Activated T-cell treated with anti-CD3 and anti-CD28 coated beads, Interleukin-2, amount 50 U/mL, for 72 hours (primary cell): ENCODE data around the gene MAP3K5. TPM values are rescaled to one million over a fixed set of nuclear protein-coding genes. Genes with fewer than 3 reads are reported as not detected.

Experiments
- ATAC-seq, 2 donors: fragments of 150-1000 bp; cut with Tn5 transposase; replicated peaks in 1 of 2; 2 replicates each; pipeline ENCODE4 v1.10.0; 2021; ENCODE audit warnings: moderate library complexity in 2 of 2, mild to moderate bottlenecking in 1 of 2
- DNase-seq, 2 donors: peaks; one replicate each; pipeline ENCODE4 v3.0.0; 2021 to 2022; ENCODE audit warnings: mixed read lengths in 1 of 2
- H3K27ac Mint-ChIP-seq: one replicate; pipeline ENCODE4 v1.8.0; 2022; ENCODE audit warnings: mild to moderate bottlenecking, moderate library complexity, mixed read lengths
- H3K27me3 Mint-ChIP-seq: one replicate; pipeline ENCODE4 v1.8.0; 2022; ENCODE audit warnings: low read depth, mixed read lengths
- H3K36me3 Mint-ChIP-seq, 2 donors: one replicate each; pipeline ENCODE4 v1.8.0; 2022; ENCODE audit warnings: mixed read lengths in 2 of 2, mild to moderate bottlenecking in 1 of 2; ENCODE audit not compliant: insufficient read depth in 2 of 2
- H3K4me1 Mint-ChIP-seq: one replicate; pipeline ENCODE4 v1.8.0; 2022; ENCODE audit warnings: low read depth, mixed read lengths
- H3K4me3 Mint-ChIP-seq, 2 donors: one replicate each; pipeline ENCODE4 v1.8.0; 2022; ENCODE audit warnings: mild to moderate bottlenecking in 2 of 2, mixed read lengths in 2 of 2, moderate library complexity in 2 of 2
- H3K9me3 Mint-ChIP-seq, 2 donors: one replicate each; pipeline ENCODE4 v1.8.0; 2022; ENCODE audit warnings: mixed read lengths in 2 of 2
- total RNA-seq, 2 donors: library from RNA; stranded (reverse); gene quantifications; one replicate each; pipeline ENCODE4 v1.2.3, GENCODE V29; 2022

MAP3K5 gene
- total RNA-seq, 2 donors from 2014 or later: 12.8 to 18.5 TPM

DNA sequence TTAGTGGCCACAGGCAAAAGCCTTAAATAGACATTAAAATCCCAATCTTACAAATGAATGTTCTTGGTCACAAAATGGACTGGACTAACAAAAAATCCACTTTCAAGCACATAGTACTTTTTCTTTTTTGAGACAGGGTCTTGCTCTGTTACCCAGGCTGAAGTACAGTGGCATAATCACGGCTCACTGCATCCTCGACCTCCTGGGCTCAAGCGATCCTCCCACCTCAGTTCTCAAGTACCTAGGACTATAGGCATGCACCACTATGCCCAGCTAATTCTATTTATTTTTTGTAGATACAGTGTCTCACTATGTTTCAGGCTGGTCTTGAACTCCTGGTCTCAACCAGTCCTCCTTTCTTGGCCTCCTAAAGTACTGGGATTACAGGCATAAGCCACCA lies 59.4 kb downstream of the MAP3K5 start:
- Mint-ChIP-seq H3K27ac (no peak overlapping the region), H3K9me3 (peaks cover 2 to 5% of the 10 kb centered on the region in 2 donors), H3K4me3 (no peak overlapping the region), H3K27me3 (no peaks in the 10 kb centered on the region), H3K36me3 (no peaks in the 10 kb centered on the region), H3K4me1 (peaks cover 33% of the 10 kb centered on the region)
- DNase-seq: no peak
- ATAC-seq: no peak

DNA sequence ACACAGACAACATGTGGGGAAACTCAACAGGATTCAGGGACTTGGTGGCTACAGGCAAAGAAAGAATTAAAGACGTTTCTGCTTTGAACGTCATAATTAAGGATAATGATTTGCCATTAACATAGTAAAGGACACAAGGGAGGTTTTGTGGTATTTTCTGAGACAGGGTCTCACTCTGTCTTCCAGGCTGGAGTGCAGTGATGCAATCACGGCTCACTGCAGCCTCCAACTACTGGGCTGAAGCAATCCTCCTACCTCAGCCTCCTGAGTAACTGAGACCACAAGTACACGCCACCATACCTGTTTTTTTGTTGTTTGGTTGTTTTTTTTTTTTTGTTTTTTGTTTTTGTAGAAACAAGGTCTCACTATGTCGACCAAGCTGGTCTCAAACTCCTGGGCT lies 62.4 kb downstream of the MAP3K5 start:
- H3K27ac Mint-ChIP-seq: no peak overlapping the region

DNA sequence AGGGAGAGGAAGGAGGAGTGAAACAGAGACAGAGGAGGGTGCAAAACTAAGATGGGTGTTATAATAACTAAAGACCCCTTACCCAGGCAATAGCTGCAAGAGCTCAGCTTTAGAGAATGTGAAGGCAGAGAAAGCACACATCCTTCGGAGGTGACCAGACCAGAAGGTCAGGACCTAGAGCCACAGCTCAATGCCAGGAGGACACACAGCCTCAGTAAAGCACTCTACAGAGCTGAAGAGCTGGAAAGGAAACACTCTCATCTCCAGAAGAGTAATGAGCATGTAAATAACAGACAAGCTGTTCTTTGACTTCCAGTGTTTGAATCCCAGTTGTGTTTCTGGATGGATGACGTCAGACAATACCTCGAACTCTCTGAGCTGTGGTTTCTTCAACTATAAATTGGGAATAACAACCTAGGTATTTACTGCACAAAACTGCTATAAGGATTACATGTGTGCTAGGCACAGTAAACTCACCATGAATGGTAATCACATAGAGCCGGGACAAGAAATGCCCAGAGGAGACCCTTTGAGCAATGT lies 63.2 kb downstream of the MAP3K5 start:
- ATAC-seq (no peak), DNase-seq (no peak)
- H3K27ac Mint-ChIP-seq: no peak overlapping the region
- H3K9me3 Mint-ChIP-seq: peaks cover 2 to 5% of the 10 kb centered on the region in 2 donors
- H3K27me3 Mint-ChIP-seq: no peaks in the 10 kb centered on the region
- no peaks in the 10 kb centered on the region for H3K36me3 Mint-ChIP-seq
- peaks cover 42% of the 10 kb centered on the region for H3K4me1 Mint-ChIP-seq
- no peak overlapping the region for H3K4me3 Mint-ChIP-seq

More for the DNA sequence above, 62.4 kb downstream of the MAP3K5 start:
- Mint-ChIP-seq H3K9me3 (peaks cover 2 to 5% of the 10 kb centered on the region in 2 donors), H3K27me3 (no peaks in the 10 kb centered on the region), H3K4me3 (no peak overlapping the region), H3K4me1 (peaks cover 34% of the 10 kb centered on the region), H3K36me3 (no peaks in the 10 kb centered on the region)
- DNase-seq: no peak
- no peak for ATAC-seq

DNA sequence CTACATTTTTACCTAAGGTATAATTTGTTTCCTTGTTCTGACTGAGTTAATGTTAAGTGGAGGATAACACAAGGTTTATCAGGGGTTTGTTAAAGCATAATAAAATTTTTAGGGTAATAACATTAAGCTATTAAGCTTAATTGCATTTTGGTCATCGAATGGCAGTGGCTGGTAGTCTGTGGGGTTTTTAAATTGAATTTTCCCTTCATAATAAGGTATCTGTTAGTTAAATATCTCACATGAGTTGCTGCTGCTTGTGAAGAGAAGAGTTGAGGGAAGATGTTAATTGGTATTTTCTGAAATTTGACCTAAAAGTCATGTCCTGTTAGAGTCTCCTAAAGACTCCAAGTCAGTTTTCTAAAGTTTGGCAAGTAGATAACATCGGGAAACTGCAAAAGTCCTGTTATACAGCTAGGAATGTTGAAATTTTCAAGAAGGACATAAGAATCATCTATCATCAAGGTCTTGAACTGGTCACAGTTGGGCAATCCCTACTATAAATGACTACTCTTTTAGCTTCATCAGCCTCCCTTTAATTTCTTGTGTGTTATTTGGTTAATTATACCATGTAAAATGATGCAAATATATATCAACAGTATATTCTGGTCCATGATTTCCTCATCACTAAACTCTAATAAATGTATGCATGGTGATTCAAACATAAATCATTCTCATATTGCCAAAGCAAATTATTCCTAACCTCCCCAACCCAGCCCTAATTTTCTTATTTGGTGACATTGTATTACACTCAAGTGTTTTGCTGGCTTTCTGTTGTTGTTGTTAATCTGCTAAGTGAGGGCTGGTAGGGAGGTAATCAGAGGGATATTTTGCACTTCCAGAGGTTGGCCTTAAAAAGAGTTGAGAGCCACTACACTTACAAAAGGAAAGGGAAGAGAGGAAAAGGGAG lies 64.0 kb downstream of the MAP3K5 start:
- ATAC-seq (no peak), DNase-seq (no peak)
- H3K27me3 Mint-ChIP-seq: no peaks in the 10 kb centered on the region
- no peak overlapping the region for H3K4me3 Mint-ChIP-seq
- H3K9me3 Mint-ChIP-seq: peaks cover 2 to 5% of the 10 kb centered on the region in 2 donors
- H3K36me3 Mint-ChIP-seq: no peaks in the 10 kb centered on the region
- peaks cover 50% of the 10 kb centered on the region for H3K4me1 Mint-ChIP-seq
- H3K27ac Mint-ChIP-seq: no peak overlapping the region

DNA sequence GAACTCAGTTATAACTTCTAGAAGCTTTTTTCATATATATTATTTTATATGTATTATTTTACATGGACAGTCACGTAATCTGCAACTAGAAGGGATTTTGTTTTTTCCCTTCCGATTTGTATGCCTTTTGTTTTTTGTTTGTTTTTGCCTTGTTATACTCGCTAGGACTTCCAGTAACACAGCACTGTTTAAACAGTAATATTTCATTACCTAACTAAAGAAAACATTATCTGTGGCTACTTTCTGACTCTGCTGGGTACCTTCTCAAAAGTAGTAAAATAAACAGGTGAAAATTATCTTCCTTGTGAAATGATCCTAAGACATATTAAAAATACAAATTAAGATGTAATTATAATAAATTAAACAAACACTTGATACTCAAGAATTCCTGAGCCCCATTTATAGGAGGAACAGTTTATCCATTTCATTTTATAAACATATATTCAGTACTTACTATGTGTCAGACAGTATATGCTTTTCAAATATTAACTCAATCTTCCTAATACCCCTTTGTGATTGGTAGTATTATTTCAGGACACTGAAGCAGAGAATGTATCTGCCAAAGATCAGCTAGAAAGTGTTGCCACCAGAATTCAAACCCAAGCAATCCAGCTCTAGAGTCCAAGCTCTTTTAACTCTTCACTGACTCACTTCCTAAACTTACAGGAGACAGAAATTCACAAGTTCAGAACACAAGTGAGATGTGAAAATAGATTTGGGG lies 65.3 kb downstream of the MAP3K5 start:
- Mint-ChIP-seq H3K27me3 (no peaks in the 10 kb centered on the region), H3K36me3 (no peaks in the 10 kb centered on the region), H3K4me3 (no peak overlapping the region), H3K4me1 (peaks cover 42% of the 10 kb centered on the region), H3K9me3 (peaks cover 2 to 5% of the 10 kb centered on the region in 2 donors), H3K27ac (no peak overlapping the region)
- ATAC-seq: no peak
- DNase-seq: no peak

DNA sequence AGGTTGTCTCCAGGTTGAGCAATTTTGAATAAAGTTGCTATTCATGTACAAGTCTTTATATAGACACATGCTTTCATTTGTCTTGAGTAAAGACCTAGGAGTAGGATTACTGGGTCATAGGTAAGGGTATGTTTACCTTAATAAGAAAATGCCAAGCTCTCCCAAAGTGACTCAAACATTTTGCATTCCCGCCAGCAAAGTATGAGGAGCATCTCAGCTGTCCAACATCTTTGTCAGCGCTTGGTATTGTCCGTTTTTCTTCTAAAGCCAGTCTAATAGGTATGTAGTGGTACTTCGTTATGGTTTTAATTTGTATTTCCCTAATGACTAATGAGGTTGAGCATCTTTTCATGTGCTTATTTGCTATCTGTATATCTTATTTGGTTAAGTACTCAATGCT lies 67.2 kb downstream of the MAP3K5 start:
- Mint-ChIP-seq H3K27me3 (no peaks in the 10 kb centered on the region), H3K9me3 (peaks cover 2 to 5% of the 10 kb centered on the region in 2 donors), H3K36me3 (peaks cover 0 to 4% of the 10 kb centered on the region in 2 donors), H3K4me1 (peaks cover 34% of the 10 kb centered on the region), H3K27ac (no peak overlapping the region), H3K4me3 (no peak overlapping the region)
- ATAC-seq (no peak), DNase-seq (no peak)

DNA sequence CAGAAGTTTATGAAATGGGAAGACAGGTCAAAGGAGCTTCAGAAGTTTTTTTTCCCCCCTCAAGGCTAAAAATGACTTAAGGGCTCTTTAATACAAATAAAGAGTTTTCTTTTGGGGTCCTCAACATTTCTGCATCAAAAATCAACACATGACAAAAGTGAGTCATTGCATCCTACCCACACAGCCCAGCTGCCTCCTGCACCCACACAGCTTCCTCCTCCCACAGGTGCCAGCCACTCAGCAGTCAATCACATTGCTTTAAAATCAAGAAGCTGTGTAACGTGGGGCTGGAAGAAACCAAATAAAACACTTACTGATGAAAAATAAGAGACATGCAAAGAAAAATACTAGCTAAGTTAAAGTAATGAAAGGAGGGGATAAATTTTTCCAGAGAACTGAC lies 68.5 kb downstream of the MAP3K5 start:
- peak overlapping the region; percentile 22 to 42 for H3K4me3 Mint-ChIP-seq
- DNase-seq: peak; percentile 24 to 42
- no peaks in the 10 kb centered on the region for H3K27me3 Mint-ChIP-seq
- H3K4me1 Mint-ChIP-seq: peaks cover 40% of the 10 kb centered on the region
- peak; percentile 74 to 81 for ATAC-seq
- H3K36me3 Mint-ChIP-seq: peaks cover 0 to 5% of the 10 kb centered on the region in 2 donors
- no peak overlapping the region for H3K27ac Mint-ChIP-seq
- no peaks in the 10 kb centered on the region for H3K9me3 Mint-ChIP-seq

DNA sequence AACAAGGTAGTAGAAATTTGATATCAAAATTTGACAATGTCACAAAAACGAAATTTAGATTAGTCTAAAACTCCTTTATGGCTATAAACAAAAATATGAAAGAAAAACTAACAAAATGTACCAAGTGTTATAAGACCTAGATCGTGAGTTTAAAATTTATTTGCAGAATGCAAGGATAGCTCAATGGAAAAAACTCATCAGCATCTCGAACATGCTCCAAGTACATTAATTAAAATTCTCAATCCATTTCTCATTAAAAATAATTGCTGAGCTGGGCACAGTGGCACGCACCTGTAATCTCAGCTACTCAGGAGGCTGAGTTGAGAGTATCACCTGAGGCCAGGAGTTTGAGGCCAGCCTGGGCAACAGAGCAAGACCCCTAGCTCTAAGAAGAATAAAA lies 70.8 kb downstream of the MAP3K5 start:
- DNase-seq (no peak), ATAC-seq (no peak)
- H3K27ac Mint-ChIP-seq: no peak overlapping the region

DNA sequence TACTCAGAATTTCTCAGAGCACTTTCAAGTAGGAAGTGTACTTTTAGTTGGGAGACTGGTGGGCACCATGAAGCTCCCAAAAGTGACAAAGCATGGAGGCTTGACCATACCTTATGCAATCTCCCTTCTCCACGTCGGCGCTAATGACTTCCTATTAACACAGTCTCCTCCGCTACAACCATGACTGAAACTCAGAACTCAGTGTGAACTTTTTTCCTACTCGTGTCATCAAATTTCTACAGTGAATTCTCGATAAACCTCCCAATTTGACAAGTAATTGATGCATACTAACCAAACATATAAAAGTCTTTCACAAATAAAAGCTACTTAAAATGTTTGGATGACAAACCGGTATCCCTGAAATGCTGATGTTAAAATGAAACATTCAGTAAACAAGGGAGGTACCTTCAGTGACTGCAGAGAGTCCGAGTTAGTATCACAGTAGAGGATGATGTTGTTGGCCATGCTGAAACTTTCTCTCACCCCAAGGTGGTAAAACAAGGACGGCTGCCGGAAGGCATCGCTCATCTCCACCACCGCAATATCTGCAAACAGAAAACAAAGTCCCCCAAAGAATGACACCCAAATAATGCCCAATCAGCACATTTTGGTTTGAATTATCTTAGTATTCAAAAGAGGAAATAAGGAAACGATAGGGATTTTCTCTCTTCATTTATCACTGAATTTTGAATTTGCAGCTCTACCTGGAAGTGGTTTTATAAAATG lies 72.1 kb downstream of the MAP3K5 start:
- no peaks in the 10 kb centered on the region for H3K9me3 Mint-ChIP-seq
- H3K36me3 Mint-ChIP-seq: peaks cover 0 to 5% of the 10 kb centered on the region in 2 donors
- ATAC-seq: no peak
- peak overlapping the region in 1 of 2 donors; percentile 61 for H3K4me3 Mint-ChIP-seq
- no peak overlapping the region for H3K27ac Mint-ChIP-seq
- no peaks in the 10 kb centered on the region for H3K27me3 Mint-ChIP-seq
- DNase-seq: no peak
- peaks cover 38% of the 10 kb centered on the region for H3K4me1 Mint-ChIP-seq

More for the DNA sequence above, 70.8 kb downstream of the MAP3K5 start:
- Mint-ChIP-seq H3K27me3 (no peaks in the 10 kb centered on the region), H3K9me3 (no peaks in the 10 kb centered on the region), H3K36me3 (peaks cover 0 to 5% of the 10 kb centered on the region in 2 donors), H3K4me1 (peaks cover 38% of the 10 kb centered on the region), H3K4me3 (no peak overlapping the region)

DNA sequence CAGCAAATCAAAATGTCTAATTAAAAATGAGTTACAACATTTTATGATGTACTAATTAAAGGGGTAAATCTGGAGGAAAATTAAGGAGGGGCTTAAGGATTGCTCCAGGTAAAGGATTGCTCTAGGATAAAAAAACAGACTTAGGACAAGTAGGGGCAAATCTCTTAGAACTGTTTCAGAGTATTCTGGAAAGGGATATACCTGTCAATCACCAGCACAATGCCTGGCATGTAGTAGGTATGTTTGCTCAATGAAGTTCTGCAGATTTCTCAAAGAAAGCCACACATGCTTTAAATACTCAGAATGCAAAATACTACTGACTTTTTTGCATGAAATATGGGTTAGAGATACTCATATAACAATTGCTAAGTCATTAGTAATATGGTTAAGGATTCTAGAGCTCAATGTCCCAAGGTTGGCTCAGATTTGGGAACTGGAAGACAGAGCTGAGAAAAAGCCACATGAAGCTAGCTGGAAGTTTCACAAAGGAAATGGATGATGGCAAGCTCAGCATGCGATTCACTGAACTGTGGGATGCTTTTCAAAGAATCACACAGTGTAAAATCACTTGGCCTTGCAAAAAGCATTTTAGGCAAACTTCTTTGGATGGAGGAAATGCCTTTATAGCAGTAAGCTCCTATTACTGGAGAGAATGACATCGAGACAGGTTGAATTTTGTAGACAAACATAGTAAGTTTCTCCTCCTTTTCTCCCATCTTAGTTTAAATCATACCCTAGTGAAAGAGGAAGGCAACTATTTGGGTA lies 72.8 kb downstream of the MAP3K5 start:
- no peak for DNase-seq
- H3K9me3 Mint-ChIP-seq: no peaks in the 10 kb centered on the region
- peaks cover 32% of the 10 kb centered on the region for H3K4me1 Mint-ChIP-seq
- H3K27ac Mint-ChIP-seq: no peak overlapping the region
- peak overlapping the region in 1 of 2 donors; percentile 61 for H3K4me3 Mint-ChIP-seq
- H3K36me3 Mint-ChIP-seq: peaks cover 0 to 5% of the 10 kb centered on the region in 2 donors
- ATAC-seq: peak in 1 of 2 donors; percentile 58
- no peaks in the 10 kb centered on the region for H3K27me3 Mint-ChIP-seq

DNA sequence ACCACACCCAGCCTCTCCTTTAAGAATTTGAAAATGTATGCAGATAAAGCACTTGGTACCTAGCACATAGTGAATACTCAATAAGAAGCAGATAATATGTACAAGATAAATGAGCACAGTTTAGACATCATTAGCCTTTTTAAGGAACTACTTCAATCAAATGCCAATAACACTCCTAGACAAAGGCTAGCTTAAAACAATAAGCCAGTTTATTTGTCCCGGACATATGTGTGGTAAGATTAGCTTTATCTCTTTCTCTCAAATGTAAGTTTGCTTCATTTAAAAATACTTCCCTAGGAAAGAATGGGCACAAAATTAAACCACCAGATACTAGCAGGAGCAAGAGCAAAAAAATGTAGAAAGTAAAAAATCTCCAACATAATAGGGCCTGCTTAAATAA lies 73.8 kb downstream of the MAP3K5 start:
- Mint-ChIP-seq H3K4me3 (no peak overlapping the region), H3K4me1 (peaks cover 23% of the 10 kb centered on the region), H3K9me3 (no peaks in the 10 kb centered on the region), H3K27me3 (no peaks in the 10 kb centered on the region), H3K27ac (no peak overlapping the region), H3K36me3 (peaks cover 0 to 7% of the 10 kb centered on the region in 2 donors)
- DNase-seq (no peak), ATAC-seq (no peak)

DNA sequence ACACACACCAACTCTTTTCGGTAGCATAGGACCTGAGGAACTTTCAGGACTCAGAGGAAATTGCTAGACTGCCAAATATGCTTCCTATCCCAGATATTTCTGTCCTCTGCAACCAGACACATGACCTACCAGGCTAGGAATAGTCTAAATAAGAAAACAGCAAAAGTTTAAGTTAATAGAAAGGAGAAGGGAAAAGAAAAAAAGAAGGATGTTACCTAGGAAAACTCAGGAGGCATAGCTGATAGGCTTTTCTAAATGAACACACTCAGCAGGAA lies 74.6 kb downstream of the MAP3K5 start:
- Mint-ChIP-seq H3K4me3 (no peak overlapping the region), H3K27ac (peak overlapping the region; percentile 22), H3K27me3 (no peaks in the 10 kb centered on the region), H3K9me3 (peaks cover 0 to 3% of the 10 kb centered on the region in 2 donors), H3K36me3 (peaks cover 0 to 14% of the 10 kb centered on the region in 2 donors), H3K4me1 (peaks cover 25% of the 10 kb centered on the region)
- DNase-seq (no peak), ATAC-seq (no peak)
